ENCODE results near the gene ADORA2B. TPM values are rescaled to one million over a fixed set of nuclear protein-coding genes. Genes with fewer than 3 reads are reported as not detected.

The ADORA2B gene
- total RNA-seq, 1 experiment from 2014 or later: 1.5 TPM

GRCh38 chr17:16019347-16019746 lies 74.4 kb downstream of the ADORA2B start:
- CTCF ChIA-PET: no interaction called here
- Mint-ChIP-seq H3K27ac (ENCODE audit: unreplicated experiment) (no peak overlapping the region), H3K36me3 (ENCODE audit: insufficient read depth, unreplicated experiment) (peaks cover 20% of the 10 kb centered on the region), H3K9me3 (ENCODE audit: unreplicated experiment) (no peaks in the 10 kb centered on the region), H3K27me3 (ENCODE audit: insufficient read depth, unreplicated experiment) (no peaks in the 10 kb centered on the region), H3K4me1 (ENCODE audit: low read depth, unreplicated experiment) (no peaks in the 10 kb centered on the region), H3K4me3 (ENCODE audit: unreplicated experiment) (no peak overlapping the region)
- POLR2A ChIA-PET: no interaction called here
- intact Hi-C loops (cut with micrococcal nuclease; ENCODE audit: unreplicated experiment): no loop called here
- Histone ChIP-seq H3K4me1 (no peaks in the 10 kb centered on the region), H3K9me3 (no peaks in the 10 kb centered on the region), H3K27me3 (replicated peaks; ENCODE audit: control insufficient read depth, insufficient read depth, low read length) (no peaks in the 10 kb centered on the region), H3K4me3 (ENCODE audit: low read depth, low read length) (no peak overlapping the region), H3K36me3 (ENCODE audit: control insufficient read depth, insufficient read depth, low read length) (no peaks in the 10 kb centered on the region)
- no peak for DNase-seq
- no TSS peak for BruUV-seq (replicated peaks)
- no peak for TF ChIP-seq CTCF (IDR thresholded peaks at IDR 0.05; ENCODE audit: insufficient read depth in 1 of 2, low read depth in 1 of 2, low read length in 1 of 2, severe bottlenecking in 1 of 2, unreplicated experiment in 1 of 2)

GRCh38 chr17:16023881-16024280 lies 79.0 kb downstream of the ADORA2B start:
- BruUV-seq (replicated peaks): no TSS peak
- ChIA-PET POLR2A (no interaction called here), CTCF (no interaction called here)
- Mint-ChIP-seq H3K9me3 (ENCODE audit: unreplicated experiment) (no peaks in the 10 kb centered on the region), H3K27me3 (ENCODE audit: insufficient read depth, unreplicated experiment) (no peaks in the 10 kb centered on the region), H3K4me3 (ENCODE audit: unreplicated experiment) (no peak overlapping the region), H3K4me1 (ENCODE audit: low read depth, unreplicated experiment) (no peaks in the 10 kb centered on the region), H3K36me3 (ENCODE audit: insufficient read depth, unreplicated experiment) (peaks cover 44% of the 10 kb centered on the region), H3K27ac (ENCODE audit: unreplicated experiment) (no peak overlapping the region)
- H3K36me3 ChIP-seq (ENCODE audit: control insufficient read depth, insufficient read depth, low read length): no peaks in the 10 kb centered on the region
- H3K4me3 ChIP-seq (ENCODE audit: low read depth, low read length): no peak overlapping the region
- H3K9me3 ChIP-seq: no peaks in the 10 kb centered on the region
- DNase-seq: no peak
- intact Hi-C loops (cut with micrococcal nuclease; ENCODE audit: unreplicated experiment): no loop called here
- no peak for TF ChIP-seq CTCF (IDR thresholded peaks at IDR 0.05; ENCODE audit: insufficient read depth in 1 of 2, low read depth in 1 of 2, low read length in 1 of 2, severe bottlenecking in 1 of 2, unreplicated experiment in 1 of 2)
- H3K4me1 ChIP-seq: no peaks in the 10 kb centered on the region
- no peaks in the 10 kb centered on the region for H3K27me3 ChIP-seq (replicated peaks; ENCODE audit: control insufficient read depth, insufficient read depth, low read length)

- no peaks in the 10 kb centered on the region for H3K27me3 ChIP-seq (replicated peaks; ENCODE audit: control insufficient read depth, insufficient read depth, low read length)
- no peaks in the 10 kb centered on the region for H3K4me1 Mint-ChIP-seq (ENCODE audit: low read depth, unreplicated experiment)
- H3K4me3 ChIP-seq (ENCODE audit: low read depth, low read length): no peak overlapping the region
- TF ChIP-seq CTCF (IDR thresholded peaks at IDR 0.05; ENCODE audit: insufficient read depth in 1 of 2, low read depth in 1 of 2, low read length in 1 of 2, severe bottlenecking in 1 of 2, unreplicated experiment in 1 of 2): no peak
- H3K9me3 Mint-ChIP-seq (ENCODE audit: unreplicated experiment): no peaks in the 10 kb centered on the region
- no peak for DNase-seq
- ChIA-PET POLR2A (no interaction called here), CTCF (no interaction called here)
- intact Hi-C loops (cut with micrococcal nuclease; ENCODE audit: unreplicated experiment): no loop called here
- no peaks in the 10 kb centered on the region for H3K9me3 ChIP-seq
- BruUV-seq (replicated peaks): no TSS peak
- peaks cover 46% of the 10 kb centered on the region for H3K36me3 Mint-ChIP-seq (ENCODE audit: insufficient read depth, unreplicated experiment)
- H3K36me3 ChIP-seq (ENCODE audit: control insufficient read depth, insufficient read depth, low read length): no peaks in the 10 kb centered on the region
- no peak overlapping the region for H3K27ac Mint-ChIP-seq (ENCODE audit: unreplicated experiment)
- no peak overlapping the region for H3K4me3 Mint-ChIP-seq (ENCODE audit: unreplicated experiment)
- H3K27me3 Mint-ChIP-seq (ENCODE audit: insufficient read depth, unreplicated experiment): no peaks in the 10 kb centered on the region
- H3K4me1 ChIP-seq: no peaks in the 10 kb centered on the region
Measured at GRCh38 chr17:16025202-16025601, 80.3 kb downstream of the ADORA2B start.

Other genes starting within 250 kb of the ADORA2B start
- 19.4 and 27.0 TPM in 2 replicates for gene ZNF286A, start 245.4 kb upstream of the ADORA2B start, total RNA-seq (2022)
- gene TBC1D26, start 212.8 kb upstream of the ADORA2B start, total RNA-seq (2022): not detected in 2 replicates
- gene ZSWIM7, start 54.6 kb downstream of the ADORA2B start, total RNA-seq (2022): 10.4 and 13.8 TPM in 2 replicates
- 20.2 and 21.9 TPM in 2 replicates for gene TTC19, start 54.7 kb downstream of the ADORA2B start, total RNA-seq (2022)